WI38 (cell line): ENCODE measurements around the gene KLHL26.
"Not testable (repeated sequence)": the region's sequence is repeated elsewhere in the genome, so short reads cannot be mapped to it uniquely, and the experiment has no call there.

Experiments used
- H3K4me3 ChIP-seq: 2 replicates; pipeline ENCODE4 v1.5.1; 2011; ENCODE audit warnings: low read depth, mild to moderate bottlenecking, control low read depth, low read length
- TF ChIP-seq, protein P1 (sequence below): IDR thresholded peaks from 2 replicates; pipeline ENCODE4 v1.5.1; 2012; ENCODE audit warnings: low read depth, mild to moderate bottlenecking, control low read depth, low read length

The KLHL26 gene

DNA sequence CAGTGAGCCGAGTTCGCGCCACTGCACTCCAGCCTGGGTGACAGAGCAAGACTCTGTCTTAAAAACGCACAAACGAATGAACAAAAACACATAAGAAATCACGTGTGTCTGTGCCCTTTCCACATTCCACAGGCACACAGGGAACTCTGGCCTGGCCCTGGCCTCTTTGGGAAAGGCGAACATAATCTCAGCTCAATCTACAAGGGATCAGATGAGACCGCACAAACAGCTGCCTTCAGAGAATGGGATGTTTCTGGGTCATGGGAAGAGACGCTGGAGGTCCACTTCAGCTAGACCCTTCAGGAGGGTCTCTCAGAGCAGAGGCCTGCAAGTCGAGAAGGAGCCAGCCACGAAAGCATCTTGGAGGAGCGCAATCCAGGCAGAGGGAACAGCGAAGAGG is 40.3 kb downstream of the KLHL26 start:
- no peak overlapping the region for H3K4me3 ChIP-seq
- TF ChIP-seq, protein P1, sequence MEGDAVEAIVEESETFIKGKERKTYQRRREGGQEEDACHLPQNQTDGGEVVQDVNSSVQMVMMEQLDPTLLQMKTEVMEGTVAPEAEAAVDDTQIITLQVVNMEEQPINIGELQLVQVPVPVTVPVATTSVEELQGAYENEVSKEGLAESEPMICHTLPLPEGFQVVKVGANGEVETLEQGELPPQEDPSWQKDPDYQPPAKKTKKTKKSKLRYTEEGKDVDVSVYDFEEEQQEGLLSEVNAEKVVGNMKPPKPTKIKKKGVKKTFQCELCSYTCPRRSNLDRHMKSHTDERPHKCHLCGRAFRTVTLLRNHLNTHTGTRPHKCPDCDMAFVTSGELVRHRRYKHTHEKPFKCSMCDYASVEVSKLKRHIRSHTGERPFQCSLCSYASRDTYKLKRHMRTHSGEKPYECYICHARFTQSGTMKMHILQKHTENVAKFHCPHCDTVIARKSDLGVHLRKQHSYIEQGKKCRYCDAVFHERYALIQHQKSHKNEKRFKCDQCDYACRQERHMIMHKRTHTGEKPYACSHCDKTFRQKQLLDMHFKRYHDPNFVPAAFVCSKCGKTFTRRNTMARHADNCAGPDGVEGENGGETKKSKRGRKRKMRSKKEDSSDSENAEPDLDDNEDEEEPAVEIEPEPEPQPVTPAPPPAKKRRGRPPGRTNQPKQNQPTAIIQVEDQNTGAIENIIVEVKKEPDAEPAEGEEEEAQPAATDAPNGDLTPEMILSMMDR = no peak

- not testable (repeated sequence) for H3K4me3 ChIP-seq
These were observed 43.3 kb downstream of the KLHL26 start for GRCh38 chr19:18680148-18680547.

- TF ChIP-seq, protein P1 = no peak
- H3K4me3 ChIP-seq = peak overlapping the region; percentile 55
These were observed 45.9 kb downstream of the KLHL26 start for GRCh38 chr19:18682807-18683108.

GRCh38 chr19:18683109-18683957 is 46.5 kb downstream of the KLHL26 start, which contains the start of gene CRTC1:
CRTC1 (plus strand) TSS chr19:18683680; CDS start chr19:18683703, 23 bp downstream.
- H3K4me3 ChIP-seq = peak within 1 kb of the TSS; percentile 64
- TF ChIP-seq, protein P1 = no peak

- TF ChIP-seq, protein P1 = no peak
- peak overlapping the region; percentile 64 for H3K4me3 ChIP-seq
These were observed 47.3 kb downstream of the KLHL26 start for GRCh38 chr19:18683958-18684641.

GRCh38 chr19:18684642-18684993 is 47.8 kb downstream of the KLHL26 start:
- peak overlapping the region; percentile 64; the same call in 1 of the 2 replicates for H3K4me3 ChIP-seq

GRCh38 chr19:18685597-18686190 is 48.9 kb downstream of the KLHL26 start:
- TF ChIP-seq, protein P1 = no peak
- H3K4me3 ChIP-seq = no peak overlapping the region

More at GRCh38 chr19:18684642-18684993, 47.8 kb downstream of the KLHL26 start:
- TF ChIP-seq, protein P1 = no peak
